ENCODE results near the gene ARHGEF10L. TPM values are rescaled to one million over a fixed set of nuclear protein-coding genes. Genes with fewer than 3 reads are reported as not detected.

ARHGEF10L gene
- total RNA-seq, 2 donors from 2014 or later = 26.0 to 39.7 TPM

DNA sequence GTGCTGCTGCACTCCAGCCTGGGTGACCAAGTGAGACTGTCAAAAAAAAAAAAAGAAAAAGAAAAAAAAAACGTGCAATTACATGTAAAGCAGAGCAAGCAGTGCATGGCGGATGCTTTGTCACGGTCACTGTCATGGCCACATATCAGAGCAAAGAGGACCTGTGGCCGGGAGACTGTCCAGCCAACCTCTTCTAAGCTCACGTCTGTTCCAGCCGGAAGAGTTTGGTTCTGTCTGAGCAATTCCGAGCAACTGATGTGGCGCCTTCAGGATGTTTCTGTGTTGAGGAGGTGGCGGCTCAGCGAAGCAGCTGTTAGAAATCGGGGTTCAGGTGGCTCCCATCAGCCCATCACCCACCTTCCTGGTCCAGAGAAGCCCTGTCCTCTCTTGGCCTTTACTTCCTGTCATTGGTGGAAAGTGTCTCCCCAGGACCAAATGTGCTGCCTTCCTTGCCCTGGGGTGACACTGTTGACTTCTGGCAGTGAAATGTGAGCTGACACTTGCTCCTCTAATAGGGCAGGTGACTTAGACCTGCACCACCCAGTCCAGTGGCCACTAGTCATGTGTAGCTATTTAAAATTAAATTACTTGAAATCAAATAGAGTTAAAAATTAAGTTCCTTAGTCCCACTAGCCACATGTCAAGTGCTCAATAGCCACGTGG lies 59.9 kb downstream of the ARHGEF10L start:
- no peak for TF ChIP-seq POLR2A (IDR thresholded peaks at IDR 0.05)
- TF ChIP-seq POLR2AphosphoS5 (IDR thresholded peaks at IDR 0.05) = no peak
- TF ChIP-seq, protein P1, sequence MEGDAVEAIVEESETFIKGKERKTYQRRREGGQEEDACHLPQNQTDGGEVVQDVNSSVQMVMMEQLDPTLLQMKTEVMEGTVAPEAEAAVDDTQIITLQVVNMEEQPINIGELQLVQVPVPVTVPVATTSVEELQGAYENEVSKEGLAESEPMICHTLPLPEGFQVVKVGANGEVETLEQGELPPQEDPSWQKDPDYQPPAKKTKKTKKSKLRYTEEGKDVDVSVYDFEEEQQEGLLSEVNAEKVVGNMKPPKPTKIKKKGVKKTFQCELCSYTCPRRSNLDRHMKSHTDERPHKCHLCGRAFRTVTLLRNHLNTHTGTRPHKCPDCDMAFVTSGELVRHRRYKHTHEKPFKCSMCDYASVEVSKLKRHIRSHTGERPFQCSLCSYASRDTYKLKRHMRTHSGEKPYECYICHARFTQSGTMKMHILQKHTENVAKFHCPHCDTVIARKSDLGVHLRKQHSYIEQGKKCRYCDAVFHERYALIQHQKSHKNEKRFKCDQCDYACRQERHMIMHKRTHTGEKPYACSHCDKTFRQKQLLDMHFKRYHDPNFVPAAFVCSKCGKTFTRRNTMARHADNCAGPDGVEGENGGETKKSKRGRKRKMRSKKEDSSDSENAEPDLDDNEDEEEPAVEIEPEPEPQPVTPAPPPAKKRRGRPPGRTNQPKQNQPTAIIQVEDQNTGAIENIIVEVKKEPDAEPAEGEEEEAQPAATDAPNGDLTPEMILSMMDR (IDR thresholded peaks at IDR 0.05) = no peak
- intact Hi-C loops (cut with DNase I) = no loop called here
- Histone ChIP-seq H3K36me3 (no peaks in the 10 kb centered on the region), H3K27ac (no peak overlapping the region), H3K4me1 (replicated peaks) (no peaks in the 10 kb centered on the region), H3K27me3 (replicated peaks; ENCODE audit: insufficient read depth) (no peaks in the 10 kb centered on the region), H3K4me3 (no peak overlapping the region), H3K9me3 (no peaks in the 10 kb centered on the region)
- DNase-seq (ENCODE audit: low spot score) = no peak
- 91% methylated on average over 12 of the region's 12 CpGs for WGBS

- Histone ChIP-seq H3K27me3 (replicated peaks; ENCODE audit: insufficient read depth) (no peaks in the 10 kb centered on the region), H3K36me3 (no peaks in the 10 kb centered on the region), H3K27ac (no peak overlapping the region), H3K4me3 (no peak overlapping the region), H3K4me1 (replicated peaks) (no peaks in the 10 kb centered on the region), H3K9me3 (no peaks in the 10 kb centered on the region)
- 79% methylated on average over 5 of the region's 5 CpGs for WGBS
- intact Hi-C loops (cut with DNase I) = no loop called here
- TF ChIP-seq, protein P1 (IDR thresholded peaks at IDR 0.05) = no peak
- TF ChIP-seq POLR2AphosphoS5 (IDR thresholded peaks at IDR 0.05) = no peak
- no peak for TF ChIP-seq POLR2A (IDR thresholded peaks at IDR 0.05)
- DNase-seq (ENCODE audit: low spot score) = no peak
Measured at GRCh38 chr1:17599954-17600300, 60.4 kb downstream of the ARHGEF10L start.

GRCh38 chr1:17600321-17600720 lies 60.8 kb downstream of the ARHGEF10L start:
- no peaks in the 10 kb centered on the region for H3K27me3 ChIP-seq (replicated peaks; ENCODE audit: insufficient read depth)
- intact Hi-C loops (cut with DNase I) = no loop called here
- WGBS = 79% methylated on average over 6 of the region's 6 CpGs
- H3K36me3 ChIP-seq = no peaks in the 10 kb centered on the region
- no peak overlapping the region for H3K27ac ChIP-seq
- H3K4me3 ChIP-seq = no peak overlapping the region
- TF ChIP-seq, protein P1 (IDR thresholded peaks at IDR 0.05) = no peak
- no peak for TF ChIP-seq POLR2A (IDR thresholded peaks at IDR 0.05)
- TF ChIP-seq POLR2AphosphoS5 (IDR thresholded peaks at IDR 0.05) = no peak
- DNase-seq (ENCODE audit: low spot score) = no peak
- no peaks in the 10 kb centered on the region for H3K4me1 ChIP-seq (replicated peaks)
- no peaks in the 10 kb centered on the region for H3K9me3 ChIP-seq

- no peaks in the 10 kb centered on the region for H3K4me1 ChIP-seq (replicated peaks)
- no peaks in the 10 kb centered on the region for H3K36me3 ChIP-seq
- no peak for TF ChIP-seq POLR2AphosphoS5 (IDR thresholded peaks at IDR 0.05)
- TF ChIP-seq, protein P1 (IDR thresholded peaks at IDR 0.05) = no peak
- TF ChIP-seq POLR2A (IDR thresholded peaks at IDR 0.05) = no peak
- DNase-seq (ENCODE audit: low spot score) = no peak
- no peak overlapping the region for H3K27ac ChIP-seq
- no peaks in the 10 kb centered on the region for H3K27me3 ChIP-seq (replicated peaks; ENCODE audit: insufficient read depth)
- H3K4me3 ChIP-seq = no peak overlapping the region
- H3K9me3 ChIP-seq = no peaks in the 10 kb centered on the region
- intact Hi-C loops (cut with DNase I) = no loop called here
- 86% methylated on average over 11 of the region's 17 CpGs for WGBS
Measured at GRCh38 chr1:17601643-17602382, 62.3 kb downstream of the ARHGEF10L start.

Data from prostate gland (tissue), 2 donors.